Neural progenitor cell (in vitro differentiated cells): ENCODE results near the gene FFAR2. TPM values are rescaled to one million over a fixed set of nuclear protein-coding genes. Genes with fewer than 3 reads are reported as not detected.

Experiments
- DNase-seq: peaks from one replicate; pipeline ENCODE4 v3.0.0-alpha.2; 2016; ENCODE audit warnings: low spot score
- H2AFZ ChIP-seq: fragments of 200-600 bp; sonication (generic); replicated peaks from 2 replicates; pipeline ENCODE4 v1.6.1; 2016; ENCODE audit warnings: antibody characterized with exemption
- H3F3A ChIP-seq: fragments of 200-600 bp; sonication (generic); 2 replicates; pipeline ENCODE4 v1.6.1; 2016; ENCODE audit warnings: antibody characterized with exemption, low read depth
- H3K27ac ChIP-seq: fragments of 200-600 bp; sonication (generic); 2 replicates; pipeline ENCODE4 v1.5.1; 2016; ENCODE audit warnings: mild to moderate bottlenecking
- H3K27me3 ChIP-seq: fragments of 200-600 bp; sonication (generic); 2 replicates; pipeline ENCODE4 v1.6.1; 2016; ENCODE audit warnings: mild to moderate bottlenecking, moderate library complexity
- H3K36me3 ChIP-seq: fragments of 200-600 bp; sonication (generic); 2 replicates; pipeline ENCODE4 v1.5.1; 2016
- H3K4me1 ChIP-seq: fragments of 200-600 bp; sonication (generic); 2 replicates; pipeline ENCODE4 v1.6.1; 2016; ENCODE audit warnings: mixed run types
- H3K4me2 ChIP-seq: fragments of 200-600 bp; sonication (generic); 2 replicates; pipeline ENCODE4 v1.6.1; 2016
- H3K4me3 ChIP-seq: fragments of 200-600 bp; sonication (generic); 2 replicates; pipeline ENCODE4 v1.5.1; 2016
- H3K79me2 ChIP-seq: fragments of 200-600 bp; sonication (generic); 2 replicates; pipeline ENCODE4 v1.6.1; 2016; ENCODE audit warnings: low read depth
- H3K9ac ChIP-seq: fragments of 200-600 bp; sonication (generic); 2 replicates; pipeline ENCODE4 v1.6.1; 2016
- H3K9me3 ChIP-seq: fragments of 200-600 bp; sonication (generic); 2 replicates; pipeline ENCODE4 v1.5.1; 2016; ENCODE audit warnings: low read depth
- H4K20me1 ChIP-seq: fragments of 200-600 bp; sonication (generic); 2 replicates; pipeline ENCODE4 v1.6.1; 2016; ENCODE audit warnings: low read depth
- H3K27ac Mint-ChIP-seq: 3 replicates; pipeline ENCODE4 v1.8.0; 2021; ENCODE audit warnings: mixed read lengths
- H3K27me3 Mint-ChIP-seq: 2 replicates; pipeline ENCODE4 v1.8.0; 2022; ENCODE audit warnings: low read depth, mild to moderate bottlenecking, inconsistent platforms, moderate library complexity, mixed read lengths; ENCODE audit not compliant: insufficient read depth
- H3K36me3 Mint-ChIP-seq: 3 replicates; pipeline ENCODE4 v1.8.0; 2021; ENCODE audit warnings: mixed read lengths
- H3K4me1 Mint-ChIP-seq: 3 replicates; pipeline ENCODE4 v1.8.0; 2021; ENCODE audit warnings: mixed read lengths
- H3K4me3 Mint-ChIP-seq: 3 replicates; pipeline ENCODE4 v1.8.0; 2021; ENCODE audit warnings: mild to moderate bottlenecking, moderate library complexity, mixed read lengths
- H3K9me3 Mint-ChIP-seq: 3 replicates; pipeline ENCODE4 v1.8.0; 2020; ENCODE audit warnings: mixed read lengths
- EZH2 ChIP-seq: fragments of 200-600 bp; sonication (generic); IDR thresholded peaks from 2 replicates; pipeline ENCODE4 v1.6.1; 2017; ENCODE audit warnings: antibody characterized with exemption, mild to moderate bottlenecking, moderate library complexity
- EZH2phosphoT487 ChIP-seq: fragments of 200-600 bp; sonication (generic); IDR thresholded peaks from 2 replicates; pipeline ENCODE4 v1.6.1; 2017; ENCODE audit warnings: antibody characterized with exemption
- total RNA-seq: library from RNA; depleted of rRNA; stranded (reverse); fragments of >200 nt; gene quantifications from 2 replicates; pipeline ENCODE4 v1.2.3, GENCODE V29; 2015; ENCODE audit warnings: low replicate concordance
- TF ChIP-seq, protein P1 (sequence below): fragments of 200-600 bp; sonication (generic); IDR thresholded peaks from 2 replicates; pipeline ENCODE4 v1.5.1; 2017; ENCODE audit warnings: antibody characterized with exemption, mild to moderate bottlenecking

Gene FFAR2
- total RNA-seq, 1 donor from 2014 or later = not detected

DNA sequence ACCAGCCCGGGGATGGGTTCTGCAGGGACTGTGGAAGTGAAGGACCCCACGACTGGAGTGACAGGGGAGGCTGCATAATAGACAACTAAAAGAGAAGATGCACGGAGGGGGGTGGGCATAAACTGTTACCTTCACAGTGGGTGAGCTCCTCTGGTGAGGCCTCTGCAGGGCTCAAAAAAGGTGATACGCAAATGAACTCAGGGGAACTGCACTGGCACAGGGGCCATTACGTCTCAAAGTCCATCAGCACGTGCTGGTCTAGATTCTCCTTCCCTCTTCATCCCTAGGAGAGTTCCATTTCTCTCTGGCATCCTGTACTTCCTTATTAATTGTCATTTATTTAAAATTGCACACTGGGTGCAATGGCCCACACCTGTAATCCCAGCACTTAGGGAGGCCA, 8.1 kb upstream of the FFAR2 start:
- Mint-ChIP-seq H3K27me3 (peaks cover 5% of the 10 kb centered on the region), H3K36me3 (no peaks in the 10 kb centered on the region), H3K4me3 (no peak overlapping the region), H3K4me1 (no peaks in the 10 kb centered on the region), H3K27ac (no peak overlapping the region), H3K9me3 (no peaks in the 10 kb centered on the region)
- no peaks in the 10 kb centered on the region for H4K20me1 ChIP-seq
- no peak overlapping the region for H3K4me2 ChIP-seq
- no peak overlapping the region for H3K27ac ChIP-seq
- no peaks in the 10 kb centered on the region for H3K9me3 ChIP-seq
- H3K4me3 ChIP-seq = no peak overlapping the region
- DNase-seq = no peak
- no peak overlapping the region for H2AFZ ChIP-seq
- no peaks in the 10 kb centered on the region for H3K4me1 ChIP-seq
- no peaks in the 10 kb centered on the region for H3K36me3 ChIP-seq
- TF ChIP-seq EZH2phosphoT487 = no peak
- no peak for TF ChIP-seq EZH2
- TF ChIP-seq, protein P1, sequence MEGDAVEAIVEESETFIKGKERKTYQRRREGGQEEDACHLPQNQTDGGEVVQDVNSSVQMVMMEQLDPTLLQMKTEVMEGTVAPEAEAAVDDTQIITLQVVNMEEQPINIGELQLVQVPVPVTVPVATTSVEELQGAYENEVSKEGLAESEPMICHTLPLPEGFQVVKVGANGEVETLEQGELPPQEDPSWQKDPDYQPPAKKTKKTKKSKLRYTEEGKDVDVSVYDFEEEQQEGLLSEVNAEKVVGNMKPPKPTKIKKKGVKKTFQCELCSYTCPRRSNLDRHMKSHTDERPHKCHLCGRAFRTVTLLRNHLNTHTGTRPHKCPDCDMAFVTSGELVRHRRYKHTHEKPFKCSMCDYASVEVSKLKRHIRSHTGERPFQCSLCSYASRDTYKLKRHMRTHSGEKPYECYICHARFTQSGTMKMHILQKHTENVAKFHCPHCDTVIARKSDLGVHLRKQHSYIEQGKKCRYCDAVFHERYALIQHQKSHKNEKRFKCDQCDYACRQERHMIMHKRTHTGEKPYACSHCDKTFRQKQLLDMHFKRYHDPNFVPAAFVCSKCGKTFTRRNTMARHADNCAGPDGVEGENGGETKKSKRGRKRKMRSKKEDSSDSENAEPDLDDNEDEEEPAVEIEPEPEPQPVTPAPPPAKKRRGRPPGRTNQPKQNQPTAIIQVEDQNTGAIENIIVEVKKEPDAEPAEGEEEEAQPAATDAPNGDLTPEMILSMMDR = no peak
- H3K27me3 ChIP-seq = no peaks in the 10 kb centered on the region
- H3K9ac ChIP-seq = no peak overlapping the region
- no peaks in the 10 kb centered on the region for H3F3A ChIP-seq
- no peaks in the 10 kb centered on the region for H3K79me2 ChIP-seq

DNA sequence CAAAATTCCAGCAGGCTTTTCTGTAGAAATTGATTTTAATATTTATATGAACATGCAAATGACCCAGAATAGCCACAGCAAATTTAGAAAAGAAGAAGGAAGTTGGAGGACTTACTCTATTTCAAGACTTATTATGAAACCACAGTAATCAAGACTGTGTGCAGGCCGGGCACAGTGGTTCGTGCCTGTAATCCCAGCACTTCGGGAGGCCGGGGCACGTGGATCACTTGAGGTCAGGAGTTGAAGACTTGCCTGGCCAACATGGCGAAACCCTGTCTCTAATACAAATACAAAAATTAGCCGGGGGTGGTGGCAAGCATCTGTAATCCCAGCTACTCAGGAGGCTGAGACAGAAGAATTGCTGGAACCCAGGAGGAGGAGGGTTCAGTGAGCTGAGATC, 6.0 kb upstream of the FFAR2 start:
- Mint-ChIP-seq H3K4me1 (no peaks in the 10 kb centered on the region), H3K27me3 (peaks cover 5% of the 10 kb centered on the region), H3K27ac (no peak overlapping the region), H3K36me3 (no peaks in the 10 kb centered on the region), H3K9me3 (no peaks in the 10 kb centered on the region), H3K4me3 (no peak overlapping the region)
- Histone ChIP-seq H3K79me2 (no peaks in the 10 kb centered on the region), H3K27me3 (no peaks in the 10 kb centered on the region), H3K9ac (no peak overlapping the region), H3K4me1 (no peaks in the 10 kb centered on the region), H3K36me3 (no peaks in the 10 kb centered on the region), H2AFZ (no peak overlapping the region), H3K9me3 (no peaks in the 10 kb centered on the region), H3F3A (no peaks in the 10 kb centered on the region), H3K4me3 (no peak overlapping the region), H4K20me1 (no peaks in the 10 kb centered on the region), H3K27ac (no peak overlapping the region), H3K4me2 (no peak overlapping the region)
- TF ChIP-seq EZH2 = no peak
- no peak for TF ChIP-seq EZH2phosphoT487
- TF ChIP-seq, protein P1 = no peak
- DNase-seq = no peak

DNA sequence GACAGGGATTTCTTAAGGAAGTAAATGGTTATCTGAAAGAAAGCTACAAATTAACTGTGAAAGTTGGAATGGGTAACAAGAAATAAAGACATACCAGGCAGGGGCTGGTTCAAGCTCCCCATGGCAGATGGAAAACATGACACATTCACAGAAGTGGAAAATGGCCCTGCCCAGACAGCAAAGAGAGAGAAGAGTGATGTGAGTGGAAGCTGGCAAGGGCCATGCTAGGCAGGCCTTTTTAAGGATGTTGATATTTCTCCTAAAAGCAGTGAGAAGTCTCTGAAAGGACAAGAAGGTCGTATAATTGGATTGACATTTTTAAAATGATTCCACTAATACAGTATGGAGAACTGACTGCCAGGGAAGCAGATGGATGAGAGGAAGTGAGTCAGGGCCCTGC, 3.3 kb upstream of the FFAR2 start:
- H3K27ac Mint-ChIP-seq = no peak overlapping the region
- Histone ChIP-seq H4K20me1 (no peaks in the 10 kb centered on the region), H3K79me2 (no peaks in the 10 kb centered on the region), H3K9me3 (no peaks in the 10 kb centered on the region), H3K4me3 (no peak overlapping the region), H3K27ac (no peak overlapping the region), H2AFZ (no peak overlapping the region), H3K9ac (no peak overlapping the region), H3K4me1 (no peaks in the 10 kb centered on the region), H3K27me3 (no peaks in the 10 kb centered on the region), H3K4me2 (no peak overlapping the region), H3F3A (no peaks in the 10 kb centered on the region), H3K36me3 (no peaks in the 10 kb centered on the region)
- H3K4me3 Mint-ChIP-seq = no peak overlapping the region
- no peaks in the 10 kb centered on the region for H3K4me1 Mint-ChIP-seq
- DNase-seq = no peak
- peaks cover 7% of the 10 kb centered on the region for H3K27me3 Mint-ChIP-seq
- TF ChIP-seq EZH2phosphoT487 = no peak
- TF ChIP-seq, protein P1 = no peak
- TF ChIP-seq EZH2 = no peak
- H3K9me3 Mint-ChIP-seq = no peaks in the 10 kb centered on the region
- no peaks in the 10 kb centered on the region for H3K36me3 Mint-ChIP-seq
